ENCODE data around the gene DLL3. TPM values are rescaled to one million over a fixed set of nuclear protein-coding genes. Genes with fewer than 3 reads are reported as not detected.

DLL3 gene
- total and polyA plus RNA-seq, 10 of the 15 experiments (the other 5 are each of a cell fraction or from before 2014, with no cell fraction given), result 0.18 to 2.0 (median 0.95) TPM

DNA sequence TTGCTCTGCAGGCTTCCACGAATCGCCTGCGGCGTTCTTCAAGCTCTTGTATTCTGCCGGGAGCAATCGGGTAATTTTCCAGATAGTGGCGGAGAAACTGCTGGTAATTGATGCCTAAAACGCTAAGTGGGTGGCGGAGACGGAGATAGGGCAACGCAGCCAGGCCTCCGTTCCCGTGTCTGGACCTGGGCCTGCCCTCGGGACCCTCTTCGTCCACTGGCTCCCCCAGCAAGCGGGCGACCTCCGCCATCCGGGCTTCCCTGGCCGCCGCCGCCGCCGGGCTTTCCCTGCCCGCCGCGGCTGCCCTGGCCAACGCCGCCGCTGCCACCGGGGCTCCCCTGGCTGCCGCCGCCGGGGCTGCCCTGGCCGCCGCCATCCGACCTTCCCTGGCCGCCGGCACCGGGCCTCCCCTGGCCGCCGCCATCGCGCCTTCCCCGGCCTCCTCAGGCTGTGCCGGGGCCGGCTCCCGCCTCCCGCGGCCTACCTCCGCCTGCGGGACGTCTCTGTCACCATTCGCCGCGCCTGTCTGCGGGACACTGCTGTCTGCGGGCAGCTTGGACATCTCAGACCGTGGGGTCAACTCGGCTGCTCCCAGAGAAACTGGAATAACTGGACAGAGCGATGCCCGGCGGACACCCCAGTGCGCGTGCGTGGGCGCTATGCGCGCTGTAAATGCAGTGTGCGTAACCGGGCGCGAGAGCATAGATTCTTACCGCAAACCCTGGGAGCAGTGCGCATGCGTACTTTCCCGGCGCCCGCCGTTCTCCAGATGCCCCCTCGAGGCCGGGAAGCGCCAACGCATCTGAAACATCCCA lies 41.0 kb downstream of the DLL3 start, which contains the start of gene EID2:
TSS of gene EID2 (minus strand) at position 644 of the 815 bp plus-strand sequence. CDS start at position 562, 82 bp downstream.
- Histone ChIP-seq H3K27me3 (replicated peaks in 1 of 2; ENCODE audit: control insufficient read depth in 2 of 2, insufficient read depth in 2 of 2, low read length in 1 of 2) (no peaks in the 10 kb centered on the region), H2AFZ (ENCODE audit: control insufficient read depth, low read depth, low read length) (peak within 1 kb of the TSS; percentile 97), H3K36me3 (ENCODE audit: control insufficient read depth in 2 of 2, insufficient read depth in 2 of 2, low read length in 1 of 2) (no peaks in the 10 kb centered on the region), H3K27ac (ENCODE audit: control insufficient read depth, insufficient read depth) (peak within 1 kb of the TSS; percentile 80), H3K4me1 (ENCODE audit: control insufficient read depth, insufficient read depth, low read length) (peaks cover 9% of the 10 kb centered on the region), H3K9me3 (replicated peaks; ENCODE audit: control insufficient read depth, insufficient read depth, low read length) (no peaks in the 10 kb centered on the region), H3K4me2 (ENCODE audit: control insufficient read depth, insufficient read depth) (peak within 1 kb of the TSS; percentile 68), H3K79me2 (ENCODE audit: control insufficient read depth, insufficient read depth, low read length) (peaks cover 15% of the 10 kb centered on the region), H3K9ac (ENCODE audit: control insufficient read depth, insufficient read depth, low read length) (peak within 1 kb of the TSS; percentile 92), H4K20me1 (ENCODE audit: control insufficient read depth, insufficient read depth) (no peaks in the 10 kb centered on the region), H3K4me3 (peak within 1 kb of the TSS; percentile 68)
- in situ Hi-C loops (cut with MboI), result no loop called here
- ChIA-PET SMC1A (ENCODE audit: uncharacterized antibody, unreplicated experiment) (interaction anchor here (0.9 to 1.2 kb wide), 4 partner anchors 93 to 253 kb away, joined by 3 to 7 read pairs (median 4); no protein-coding TSS in a partner anchor), POLR2A (interaction anchor here (0.9 to 1.0 kb wide), 2 partner anchors 11 to 126 kb away, joined by 4 to 6 read pairs; no protein-coding TSS in a partner anchor), CTCF (interaction anchor here (0.7 to 15.0 kb wide), 13 partner anchors 12 to 304 kb away, joined by 3 to 248 read pairs (median 3); partner anchors contain the start of gene SUPT5H), RAD21 (ENCODE audit: unreplicated experiment) (interaction anchor here (0.8 to 1.1 kb wide), 2 partner anchors 99 to 133 kb away, joined by 3 to 4 read pairs; no protein-coding TSS in a partner anchor)
- BruUV-seq (replicated peaks), result no TSS peak
- ATAC-seq (peak; percentile 97), FAIRE-seq (peak; percentile 90), DNase-seq (ENCODE audit: low read depth, low spot score) (peak; percentile 72)
- 1% methylated on average over 80 of the region's 84 CpGs for WGBS (ENCODE audit: insufficient coverage, insufficient replicate concordance, low lambda C conversion rate, missing lambda C conversion rate)
- intact Hi-C loops (cut with micrococcal nuclease; ENCODE audit: unreplicated experiment), result loop anchor here (1.0 to 10.0 kb wide), 3 partner anchors 99 to 415 kb away; partner anchors contain the start of genes PAK4 and PLEKHG2
- TF ChIP-seq NFYB (IDR thresholded peaks at IDR 0.05; ENCODE audit: insufficient read depth, low read depth, low read length), result no peak
- TF ChIP-seq PML (IDR thresholded peaks at IDR 0.05; ENCODE audit: low read length), result no peak
- TF ChIP-seq POLR2AphosphoS2 (IDR thresholded peaks at IDR 0.05; ENCODE audit: low read depth, low read length), result no peak
- peak; percentile 92 for TF ChIP-seq NRF1 (conservative IDR thresholded peaks at IDR 0.05; ENCODE audit: low read depth, low read length)
- TF ChIP-seq, protein P1, sequence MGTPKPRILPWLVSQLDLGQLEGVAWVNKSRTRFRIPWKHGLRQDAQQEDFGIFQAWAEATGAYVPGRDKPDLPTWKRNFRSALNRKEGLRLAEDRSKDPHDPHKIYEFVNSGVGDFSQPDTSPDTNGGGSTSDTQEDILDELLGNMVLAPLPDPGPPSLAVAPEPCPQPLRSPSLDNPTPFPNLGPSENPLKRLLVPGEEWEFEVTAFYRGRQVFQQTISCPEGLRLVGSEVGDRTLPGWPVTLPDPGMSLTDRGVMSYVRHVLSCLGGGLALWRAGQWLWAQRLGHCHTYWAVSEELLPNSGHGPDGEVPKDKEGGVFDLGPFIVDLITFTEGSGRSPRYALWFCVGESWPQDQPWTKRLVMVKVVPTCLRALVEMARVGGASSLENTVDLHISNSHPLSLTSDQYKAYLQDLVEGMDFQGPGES (IDR thresholded peaks at IDR 0.05), result no peak
- peak; percentile 50; the same call in 1 of the 2 replicates for TF ChIP-seq BACH1 (IDR thresholded peaks at IDR 0.05; ENCODE audit: borderline replicate concordance)
- peak; percentile 44; the same call in 1 of the 2 replicates for TF ChIP-seq RAD21 (IDR thresholded peaks at IDR 0.05; ENCODE audit: insufficient read depth, low read depth, low read length)
- no peak for TF ChIP-seq ASH2L (IDR thresholded peaks at IDR 0.05; ENCODE audit: borderline replicate concordance, low read depth)
- TF ChIP-seq CBX5 (IDR thresholded peaks at IDR 0.05; ENCODE audit: low read depth), result no peak
- TF ChIP-seq NFYA (IDR thresholded peaks at IDR 0.05; ENCODE audit: borderline replicate concordance, low read depth, low read length), result no peak
- no peak for TF ChIP-seq SMAD5 (IDR thresholded peaks at IDR 0.05; ENCODE audit: low read depth)
- TF ChIP-seq, protein P2, sequence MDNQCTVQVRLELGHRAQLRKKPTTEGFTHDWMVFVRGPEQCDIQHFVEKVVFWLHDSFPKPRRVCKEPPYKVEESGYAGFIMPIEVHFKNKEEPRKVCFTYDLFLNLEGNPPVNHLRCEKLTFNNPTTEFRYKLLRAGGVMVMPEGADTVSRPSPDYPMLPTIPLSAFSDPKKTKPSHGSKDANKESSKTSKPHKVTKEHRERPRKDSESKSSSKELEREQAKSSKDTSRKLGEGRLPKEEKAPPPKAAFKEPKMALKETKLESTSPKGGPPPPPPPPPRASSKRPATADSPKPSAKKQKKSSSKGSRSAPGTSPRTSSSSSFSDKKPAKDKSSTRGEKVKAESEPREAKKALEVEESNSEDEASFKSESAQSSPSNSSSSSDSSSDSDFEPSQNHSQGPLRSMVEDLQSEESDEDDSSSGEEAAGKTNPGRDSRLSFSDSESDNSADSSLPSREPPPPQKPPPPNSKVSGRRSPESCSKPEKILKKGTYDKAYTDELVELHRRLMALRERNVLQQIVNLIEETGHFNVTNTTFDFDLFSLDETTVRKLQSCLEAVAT (IDR thresholded peaks at IDR 0.05), result peak; percentile 42; the same call in 1 of the 2 replicates
- TF ChIP-seq, protein P3, sequence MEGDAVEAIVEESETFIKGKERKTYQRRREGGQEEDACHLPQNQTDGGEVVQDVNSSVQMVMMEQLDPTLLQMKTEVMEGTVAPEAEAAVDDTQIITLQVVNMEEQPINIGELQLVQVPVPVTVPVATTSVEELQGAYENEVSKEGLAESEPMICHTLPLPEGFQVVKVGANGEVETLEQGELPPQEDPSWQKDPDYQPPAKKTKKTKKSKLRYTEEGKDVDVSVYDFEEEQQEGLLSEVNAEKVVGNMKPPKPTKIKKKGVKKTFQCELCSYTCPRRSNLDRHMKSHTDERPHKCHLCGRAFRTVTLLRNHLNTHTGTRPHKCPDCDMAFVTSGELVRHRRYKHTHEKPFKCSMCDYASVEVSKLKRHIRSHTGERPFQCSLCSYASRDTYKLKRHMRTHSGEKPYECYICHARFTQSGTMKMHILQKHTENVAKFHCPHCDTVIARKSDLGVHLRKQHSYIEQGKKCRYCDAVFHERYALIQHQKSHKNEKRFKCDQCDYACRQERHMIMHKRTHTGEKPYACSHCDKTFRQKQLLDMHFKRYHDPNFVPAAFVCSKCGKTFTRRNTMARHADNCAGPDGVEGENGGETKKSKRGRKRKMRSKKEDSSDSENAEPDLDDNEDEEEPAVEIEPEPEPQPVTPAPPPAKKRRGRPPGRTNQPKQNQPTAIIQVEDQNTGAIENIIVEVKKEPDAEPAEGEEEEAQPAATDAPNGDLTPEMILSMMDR (IDR thresholded peaks at IDR 0.05 in 2 of 3, conservative IDR thresholded peaks at IDR 0.05 in 1 of 3; ENCODE audit: control insufficient read depth in 2 of 3, extremely low read depth in 1 of 3, insufficient read depth in 1 of 3, low read depth in 3 of 3, low read length in 3 of 3), result peak; percentile 89 to 95 (median 91)
- peak; percentile 62 for TF ChIP-seq SMC3 (IDR thresholded peaks at IDR 0.05; ENCODE audit: borderline replicate concordance, low read length)
- TF ChIP-seq, protein P4, sequence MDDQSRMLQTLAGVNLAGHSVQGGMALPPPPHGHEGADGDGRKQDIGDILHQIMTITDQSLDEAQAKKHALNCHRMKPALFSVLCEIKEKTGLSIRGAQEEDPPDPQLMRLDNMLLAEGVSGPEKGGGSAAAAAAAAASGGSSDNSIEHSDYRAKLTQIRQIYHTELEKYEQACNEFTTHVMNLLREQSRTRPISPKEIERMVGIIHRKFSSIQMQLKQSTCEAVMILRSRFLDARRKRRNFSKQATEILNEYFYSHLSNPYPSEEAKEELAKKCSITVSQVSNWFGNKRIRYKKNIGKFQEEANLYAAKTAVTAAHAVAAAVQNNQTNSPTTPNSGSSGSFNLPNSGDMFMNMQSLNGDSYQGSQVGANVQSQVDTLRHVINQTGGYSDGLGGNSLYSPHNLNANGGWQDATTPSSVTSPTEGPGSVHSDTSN (IDR thresholded peaks at IDR 0.05; ENCODE audit: insufficient replicate concordance, low read depth, low read length), result no peak
- TF ChIP-seq HDAC2 (IDR thresholded peaks at IDR 0.05), result no peak
- no peak for TF ChIP-seq ZNF384 (IDR thresholded peaks at IDR 0.05; ENCODE audit: borderline replicate concordance, low read depth, low read length)
